HG03460 (cell line): ENCODE results near the gene SLC22A13.
"Not testable (repeated sequence)": the region's sequence is repeated elsewhere in the genome, so short reads cannot be mapped to it uniquely, and the experiment has no call there.

Source experiments
- ATAC-seq: cut with Tn5 transposase; IDR thresholded peaks from one replicate; pipeline ENCODE4 v1.9.1; 2021; ENCODE audit not compliant: unreplicated experiment

Gene SLC22A13, protein sequence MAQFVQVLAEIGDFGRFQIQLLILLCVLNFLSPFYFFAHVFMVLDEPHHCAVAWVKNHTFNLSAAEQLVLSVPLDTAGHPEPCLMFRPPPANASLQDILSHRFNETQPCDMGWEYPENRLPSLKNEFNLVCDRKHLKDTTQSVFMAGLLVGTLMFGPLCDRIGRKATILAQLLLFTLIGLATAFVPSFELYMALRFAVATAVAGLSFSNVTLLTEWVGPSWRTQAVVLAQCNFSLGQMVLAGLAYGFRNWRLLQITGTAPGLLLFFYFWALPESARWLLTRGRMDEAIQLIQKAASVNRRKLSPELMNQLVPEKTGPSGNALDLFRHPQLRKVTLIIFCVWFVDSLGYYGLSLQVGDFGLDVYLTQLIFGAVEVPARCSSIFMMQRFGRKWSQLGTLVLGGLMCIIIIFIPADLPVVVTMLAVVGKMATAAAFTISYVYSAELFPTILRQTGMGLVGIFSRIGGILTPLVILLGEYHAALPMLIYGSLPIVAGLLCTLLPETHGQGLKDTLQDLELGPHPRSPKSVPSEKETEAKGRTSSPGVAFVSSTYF

DNA sequence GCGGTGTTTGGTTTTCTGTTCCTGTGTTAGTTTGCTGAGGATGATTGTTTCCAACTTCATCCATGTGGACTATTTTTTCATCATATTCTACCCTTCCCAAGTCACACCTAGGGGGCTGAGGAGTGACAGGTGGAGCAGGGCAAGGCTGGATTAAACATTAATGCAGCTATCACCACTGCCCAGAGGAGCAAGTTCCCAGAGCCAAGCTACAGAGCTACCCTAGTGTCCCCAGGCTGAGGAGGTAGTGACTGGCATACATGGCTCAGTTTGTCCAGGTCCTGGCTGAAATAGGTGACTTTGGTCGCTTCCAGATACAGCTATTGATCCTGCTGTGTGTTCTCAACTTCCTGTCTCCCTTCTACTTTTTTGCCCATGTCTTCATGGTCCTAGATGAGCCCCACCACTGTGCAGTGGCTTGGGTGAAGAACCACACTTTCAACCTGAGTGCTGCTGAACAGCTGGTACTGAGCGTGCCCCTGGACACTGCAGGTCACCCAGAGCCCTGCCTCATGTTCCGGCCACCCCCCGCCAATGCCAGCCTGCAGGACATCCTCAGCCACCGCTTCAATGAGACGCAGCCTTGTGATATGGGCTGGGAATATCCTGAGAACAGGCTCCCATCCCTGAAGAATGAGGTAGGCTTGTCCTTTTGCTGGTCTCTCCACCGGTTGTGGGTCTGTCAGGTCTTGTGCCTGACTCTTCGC, at the start of gene SLC22A13:
TSS of gene SLC22A13 (plus strand) at position 209 of the 704 bp plus-strand sequence. CDS start at position 258, 49 bp downstream.
- no peak for ATAC-seq

DNA sequence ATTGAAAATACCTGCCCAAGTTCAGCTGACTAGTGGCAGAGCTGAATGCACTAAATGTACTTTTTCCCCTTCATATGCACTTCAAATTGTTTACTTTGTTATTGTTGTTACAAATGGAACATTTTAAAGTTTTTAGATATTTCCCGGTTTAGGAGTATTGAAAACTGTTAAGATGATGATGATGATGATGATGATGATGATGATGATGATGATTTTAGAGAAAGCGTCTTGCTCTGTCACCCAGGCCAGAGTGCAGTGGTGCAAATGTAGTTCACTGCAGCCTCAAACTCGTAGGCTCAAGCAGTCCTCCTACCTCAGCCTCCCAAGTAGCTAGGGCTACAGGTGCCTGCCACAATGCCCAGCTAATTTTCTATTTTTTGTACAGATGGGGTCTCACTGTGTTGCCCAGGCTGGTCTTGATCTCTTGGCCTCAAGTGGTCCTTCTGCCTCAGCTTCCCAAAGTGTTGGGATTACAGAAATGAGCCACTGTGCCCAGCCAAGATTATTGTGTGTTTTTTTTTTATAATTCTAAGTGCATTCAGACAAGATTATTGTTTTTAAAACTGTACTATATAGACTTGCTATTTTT, 45.9 kb upstream of the SLC22A13 start:
- ATAC-seq: no peak

DNA sequence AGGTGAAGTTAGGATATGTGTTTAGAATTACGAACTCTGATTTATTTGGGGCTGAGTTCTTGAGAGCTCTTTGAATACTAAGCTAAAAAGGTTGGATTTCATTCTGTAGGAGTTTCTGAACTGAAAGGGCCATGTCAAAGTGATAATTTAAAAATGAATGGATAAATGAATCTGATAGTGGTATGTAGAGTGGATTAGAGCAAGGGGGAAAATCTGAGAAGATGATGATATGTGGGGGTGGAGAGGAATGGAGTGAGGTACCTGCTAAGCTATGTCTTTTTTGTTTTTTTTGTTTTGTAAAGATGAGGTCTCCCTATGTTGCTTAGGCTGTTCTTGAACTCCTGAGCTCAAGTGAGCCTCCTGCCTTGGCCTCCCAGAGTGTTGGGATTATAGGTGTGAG, 44.6 kb upstream of the SLC22A13 start:
- ATAC-seq: no peak

DNA sequence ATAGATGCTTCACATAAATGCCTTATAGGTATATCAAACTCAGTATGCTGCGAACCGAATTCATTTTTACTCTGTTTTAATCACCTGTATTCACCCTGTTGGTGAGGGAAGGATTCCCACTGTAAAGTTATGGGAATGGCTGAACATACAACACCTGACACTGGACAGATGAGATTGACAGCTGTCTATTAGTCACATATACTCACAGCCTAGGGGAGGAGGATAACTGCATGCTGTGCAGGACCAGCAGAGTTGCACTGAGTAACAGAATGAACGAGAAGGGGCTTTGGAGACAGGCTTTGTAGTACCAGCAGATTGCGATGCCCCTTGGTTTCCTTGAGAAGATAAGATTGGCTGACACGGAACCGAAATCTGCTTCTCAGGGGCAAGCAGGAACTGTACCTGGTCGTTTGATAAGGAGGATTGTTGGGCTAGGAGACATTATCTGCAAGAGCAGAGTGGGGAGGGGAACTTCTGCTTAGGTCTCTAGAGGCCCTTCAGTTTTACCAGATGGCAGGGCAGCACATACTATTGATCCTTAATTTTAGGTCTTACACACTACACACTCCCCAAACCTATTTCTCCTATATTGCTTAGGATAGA, 43.5 kb upstream of the SLC22A13 start:
- no peak for ATAC-seq

DNA sequence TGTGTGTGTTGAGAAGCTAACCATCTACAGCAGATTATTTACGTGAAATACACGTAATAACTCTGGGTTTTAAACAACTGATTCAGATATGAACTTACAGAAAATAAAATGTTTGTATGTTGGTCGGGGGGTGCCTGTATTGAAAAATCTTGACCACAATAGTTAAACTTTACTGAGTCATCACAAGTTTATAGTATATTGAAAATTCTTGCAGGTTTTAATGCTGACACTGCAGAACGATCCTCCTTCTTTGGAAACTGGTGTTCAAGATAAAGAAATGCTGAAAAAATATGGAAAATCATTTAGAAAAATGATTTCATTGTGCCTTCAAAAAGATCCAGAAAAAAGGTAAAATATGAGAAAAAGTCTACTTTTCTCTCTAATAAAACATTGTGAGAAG, 41.3 kb upstream of the SLC22A13 start:
- no peak for ATAC-seq

DNA sequence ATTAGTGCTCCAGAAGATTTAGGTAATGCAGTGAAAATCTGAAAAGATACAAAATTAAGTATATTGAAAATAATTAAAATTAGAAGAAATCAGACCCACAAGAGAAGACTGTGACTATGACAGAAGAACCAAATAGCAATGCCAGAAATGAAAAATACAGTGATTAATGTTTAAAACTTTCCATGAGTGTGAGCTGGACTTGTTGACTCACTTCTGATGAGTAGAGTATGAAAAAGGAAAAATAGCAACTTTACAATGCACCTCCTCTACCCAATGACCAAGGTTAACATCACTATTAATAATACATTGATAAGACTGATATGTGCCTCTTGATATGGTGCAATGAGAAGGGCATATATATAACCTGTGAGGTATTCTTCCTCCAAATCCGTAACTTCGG, 39.3 kb upstream of the SLC22A13 start:
- ATAC-seq: no peak

DNA sequence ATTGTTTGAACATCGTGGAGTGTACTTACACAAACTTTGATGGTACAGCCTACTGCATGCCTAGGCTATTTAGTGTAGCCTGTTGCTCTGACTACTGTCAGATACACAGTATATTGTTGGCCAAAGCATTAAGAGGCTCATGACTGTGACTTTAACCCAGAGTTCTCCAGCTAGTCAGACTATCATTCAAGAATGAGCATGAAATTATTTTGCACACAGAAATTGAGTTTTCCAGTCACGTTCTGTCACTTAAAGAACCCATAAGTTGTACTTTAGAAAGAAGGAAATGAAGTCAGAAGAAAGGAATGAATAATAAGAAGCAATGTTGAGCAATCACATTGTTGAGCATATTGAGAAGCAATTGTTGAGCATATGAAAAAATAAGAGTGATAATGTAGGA, 37.6 kb upstream of the SLC22A13 start:
- no peak for ATAC-seq

DNA sequence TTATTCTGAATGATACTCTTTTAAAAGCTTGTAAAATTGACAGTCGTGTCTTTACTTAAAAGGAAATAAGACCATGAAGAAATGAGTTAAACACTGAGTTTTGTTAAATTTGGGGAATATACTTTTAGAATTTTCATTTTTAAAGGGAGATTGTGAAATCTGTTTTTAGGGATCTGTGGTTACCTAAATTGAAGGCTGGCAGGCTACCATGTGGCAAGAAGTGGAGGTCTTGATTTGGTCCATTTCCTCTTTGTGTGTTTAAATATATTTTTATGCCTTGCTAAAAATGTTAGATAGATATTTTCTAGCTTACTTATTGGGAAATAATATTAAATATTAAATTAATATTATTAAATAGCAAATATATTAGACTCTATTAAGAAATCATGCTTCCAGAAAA, 36.6 kb upstream of the SLC22A13 start:
- no peak for ATAC-seq

DNA sequence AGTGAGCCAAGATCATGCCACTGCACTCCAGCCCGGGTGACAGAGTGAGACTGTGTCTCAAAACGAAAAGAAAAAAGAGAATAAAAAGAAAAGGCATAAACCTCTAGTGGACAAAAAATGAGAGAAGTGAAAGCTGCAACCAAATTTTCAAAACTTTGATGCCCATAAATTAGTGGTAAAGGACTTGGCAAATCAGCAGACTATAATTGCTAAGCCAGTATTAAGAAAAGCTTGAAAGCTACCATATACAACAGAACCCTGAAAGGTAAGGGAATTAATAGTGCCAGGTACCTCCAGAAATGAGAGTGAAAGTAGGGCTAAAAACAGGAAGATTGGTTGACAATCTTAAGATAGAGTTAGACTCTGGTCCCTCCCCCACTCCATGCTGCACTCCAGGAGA, 32.9 kb upstream of the SLC22A13 start:
- ATAC-seq: no peak

DNA sequence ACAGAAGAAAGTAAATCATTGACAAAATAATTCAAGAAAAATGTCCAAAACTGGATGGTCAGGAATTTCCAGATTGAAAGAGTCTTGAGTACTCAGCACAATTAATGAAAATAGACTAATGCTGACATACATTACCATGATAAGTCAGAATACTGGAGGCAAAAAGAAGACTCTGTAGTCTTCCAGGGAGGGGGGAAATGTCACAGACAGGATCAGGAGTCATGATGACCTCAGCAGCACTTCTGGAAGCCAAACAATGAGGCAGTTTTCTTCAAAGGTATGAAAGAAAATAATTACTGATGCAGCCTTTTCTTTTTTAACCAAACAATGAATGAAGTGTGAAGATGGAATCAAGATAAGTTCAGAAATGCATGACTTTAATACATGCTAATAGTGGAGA, 30.1 kb upstream of the SLC22A13 start:
- no peak for ATAC-seq

DNA sequence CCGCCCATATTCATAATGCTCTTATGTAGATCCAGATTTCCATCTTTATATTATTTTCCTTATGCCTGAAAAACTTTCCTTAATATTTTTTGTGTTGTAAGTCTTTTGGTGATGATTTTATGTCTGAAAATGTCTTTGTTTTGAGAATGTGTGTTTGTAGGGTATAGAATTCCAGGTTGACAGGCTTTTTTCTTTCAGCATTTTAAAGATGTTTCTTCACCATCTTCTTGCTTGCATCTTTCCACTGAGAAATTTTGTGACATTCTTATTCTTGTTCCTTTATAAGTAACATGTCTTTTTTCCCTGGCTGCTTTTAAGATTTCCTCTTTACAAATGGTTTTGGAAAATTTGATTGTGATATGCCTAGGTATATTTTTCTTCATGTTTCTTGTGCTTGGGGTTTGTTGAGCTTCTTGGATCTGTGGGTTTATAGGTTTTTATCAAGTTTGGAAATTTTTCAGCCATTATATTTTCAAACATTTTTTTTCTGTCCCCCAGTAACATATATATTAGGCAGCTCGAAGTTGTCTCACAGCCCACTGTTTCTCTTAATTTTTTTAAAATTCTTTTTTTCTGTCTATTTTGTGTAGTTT, 27.1 kb upstream of the SLC22A13 start:
- no peak for ATAC-seq

DNA sequence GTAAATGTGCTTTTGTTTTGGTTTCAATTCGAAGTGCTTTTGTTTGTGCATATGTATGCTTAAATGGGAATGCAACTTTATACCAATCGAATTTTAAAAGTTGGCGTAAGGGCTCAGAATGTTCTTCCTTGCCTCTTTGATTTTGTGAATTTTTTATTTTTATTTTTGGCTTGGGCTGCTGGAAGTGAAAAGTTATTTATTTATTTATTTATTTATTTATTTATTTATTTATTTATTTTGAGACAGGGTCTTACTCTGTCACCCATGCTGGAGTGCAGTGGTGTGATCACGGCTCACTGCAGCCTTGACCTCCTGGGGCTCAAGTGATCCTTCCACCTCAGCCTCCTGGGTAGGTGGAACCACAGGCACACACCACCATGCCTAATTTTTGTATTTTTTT, 22.8 kb upstream of the SLC22A13 start:
- not testable (repeated sequence) for ATAC-seq

DNA sequence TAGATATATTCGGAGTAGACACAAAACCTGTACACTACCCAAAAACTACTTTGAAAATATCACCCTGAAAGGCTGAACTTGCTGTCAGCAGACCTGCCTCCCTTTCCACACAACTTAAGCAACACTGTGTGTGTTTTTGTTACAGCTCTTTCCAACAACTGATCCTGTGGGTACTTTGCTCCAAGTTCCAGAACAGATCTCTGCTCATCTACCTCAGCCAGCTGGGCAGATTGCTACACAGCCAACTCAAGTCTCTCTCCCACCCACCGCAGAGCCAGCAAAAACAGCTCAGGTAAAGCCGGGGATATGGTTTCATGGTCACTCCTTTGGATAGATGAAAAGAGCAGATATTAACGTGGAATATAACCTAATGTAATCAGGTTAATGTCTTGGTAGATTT, 19.7 kb upstream of the SLC22A13 start:
- ATAC-seq: no peak

DNA sequence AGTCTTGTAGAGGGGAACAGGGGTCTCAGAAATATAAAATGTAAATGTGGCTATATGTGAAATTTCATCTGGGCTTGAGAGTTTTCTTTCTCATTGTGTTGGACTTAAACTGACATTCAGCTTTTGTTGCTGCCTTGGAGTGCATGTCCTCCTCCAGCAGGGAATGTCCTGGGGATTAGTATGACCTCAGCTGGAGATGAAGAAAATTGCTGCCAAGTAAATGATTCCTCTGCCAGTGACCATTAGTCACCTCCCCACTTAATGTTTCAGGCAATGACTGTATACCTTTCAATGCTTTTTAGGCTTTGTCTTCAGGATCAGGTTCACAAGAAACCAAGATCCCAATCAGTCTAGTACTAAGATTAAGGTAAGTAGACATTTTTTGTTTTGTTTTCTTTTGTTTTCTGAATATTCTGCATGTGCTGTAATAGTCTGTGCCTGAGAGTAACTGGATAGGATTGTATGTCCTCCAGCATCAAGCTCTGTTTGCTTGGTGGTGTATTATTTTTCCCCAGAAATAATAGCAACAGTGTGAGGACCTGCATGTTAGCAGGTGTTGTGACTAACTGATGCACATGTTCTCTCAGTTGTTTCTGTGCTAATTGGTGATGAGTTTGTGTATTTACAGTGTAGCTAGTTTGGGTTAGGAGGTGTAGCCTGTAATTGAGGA, 18.1 kb upstream of the SLC22A13 start:
- no peak for ATAC-seq

DNA sequence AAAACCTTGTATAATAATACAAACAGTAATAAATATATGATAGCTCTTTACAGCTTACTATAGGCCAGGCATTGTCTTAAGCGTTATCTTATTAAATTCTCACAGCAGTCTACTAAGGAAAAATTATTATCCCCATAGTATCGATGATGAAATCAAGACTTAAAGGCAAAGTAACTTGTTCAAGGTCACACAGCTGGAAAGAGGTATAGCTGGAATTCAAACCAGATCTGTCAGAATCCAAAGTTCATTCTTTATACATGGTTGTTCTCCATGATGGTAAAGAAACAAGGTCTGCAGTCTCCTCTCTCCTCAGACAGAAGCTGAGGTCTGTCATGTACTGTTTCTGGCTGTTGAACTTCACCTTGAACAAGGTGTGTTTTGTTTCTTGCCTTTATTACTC, 15.4 kb upstream of the SLC22A13 start:
- ATAC-seq: no peak

DNA sequence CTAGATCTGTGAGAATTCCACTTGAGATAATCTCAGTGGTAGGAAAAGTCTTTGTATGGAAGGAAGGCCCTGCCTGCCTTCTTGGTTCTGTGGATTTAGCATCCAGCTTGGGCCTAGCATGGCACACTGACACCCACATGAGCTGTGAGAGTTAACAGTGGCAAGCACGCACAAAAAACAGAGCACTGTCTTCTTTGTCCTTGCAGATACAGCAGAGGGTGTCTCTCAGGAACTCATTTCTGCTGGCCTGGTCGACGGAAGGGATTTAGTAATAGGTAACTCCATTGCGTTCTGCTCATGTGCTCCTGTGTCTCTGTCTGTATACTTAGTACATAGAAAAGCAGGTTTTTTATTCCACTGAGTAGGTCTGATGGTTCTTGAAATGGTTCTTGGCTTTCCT, 14.4 kb upstream of the SLC22A13 start:
- no peak for ATAC-seq

DNA sequence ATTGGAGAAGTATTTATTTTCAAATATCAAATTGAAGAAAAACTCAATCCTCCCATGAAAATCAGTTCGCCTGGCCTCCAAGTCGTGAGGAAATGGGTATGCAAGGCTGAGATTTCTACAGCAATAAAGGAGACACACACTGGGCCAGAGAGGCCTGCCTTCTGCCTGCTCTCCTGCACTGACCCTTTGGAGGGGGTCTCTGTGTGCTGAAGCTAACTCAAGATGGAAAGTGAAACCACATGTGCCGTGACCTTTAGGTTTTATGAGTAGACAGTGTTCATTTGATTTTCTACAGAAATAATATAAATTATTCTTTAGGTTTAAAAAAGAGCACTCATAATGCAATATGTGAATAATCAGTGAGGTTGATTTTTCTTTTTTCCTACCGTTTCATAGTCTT, 11.9 kb upstream of the SLC22A13 start:
- no peak for ATAC-seq

DNA sequence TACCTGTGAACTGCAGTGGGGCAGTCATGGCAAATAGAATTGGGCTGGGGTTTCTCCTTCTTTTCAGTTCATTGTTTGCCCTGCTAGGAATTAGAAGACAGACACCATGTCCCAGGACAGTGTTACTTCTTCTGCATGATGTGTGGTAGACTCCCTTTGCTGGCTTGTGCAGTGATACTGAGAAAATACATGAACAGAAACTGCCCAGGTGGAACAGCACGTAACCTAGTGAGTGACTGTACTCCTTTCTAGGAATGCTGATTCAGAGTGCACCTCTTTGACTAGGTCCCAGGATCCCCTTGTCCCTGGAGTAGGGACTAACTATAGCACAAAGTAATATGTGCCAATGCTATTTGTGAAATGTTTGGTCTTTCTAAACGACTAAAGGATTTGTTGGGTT, 10.7 kb upstream of the SLC22A13 start:
- no peak for ATAC-seq

DNA sequence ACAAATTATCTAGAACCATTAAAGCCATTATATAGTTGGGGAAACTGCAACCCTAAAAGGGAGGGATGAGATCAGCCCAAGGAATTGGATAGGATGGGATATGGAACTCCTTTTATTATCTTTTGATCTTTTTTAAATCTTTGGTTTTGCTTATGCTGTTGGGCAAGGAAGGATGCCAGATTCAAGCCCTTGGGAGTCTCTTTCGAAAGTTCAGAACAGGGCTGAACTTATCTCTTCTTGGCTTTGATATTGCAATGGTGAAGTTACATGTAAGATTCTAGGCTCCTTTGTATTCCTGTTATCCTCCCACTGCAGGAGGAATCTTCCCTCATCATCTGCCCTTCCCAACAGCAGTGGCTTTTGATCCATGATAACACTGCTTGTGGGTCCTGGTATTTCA, 10.0 kb upstream of the SLC22A13 start:
- no peak for ATAC-seq

DNA sequence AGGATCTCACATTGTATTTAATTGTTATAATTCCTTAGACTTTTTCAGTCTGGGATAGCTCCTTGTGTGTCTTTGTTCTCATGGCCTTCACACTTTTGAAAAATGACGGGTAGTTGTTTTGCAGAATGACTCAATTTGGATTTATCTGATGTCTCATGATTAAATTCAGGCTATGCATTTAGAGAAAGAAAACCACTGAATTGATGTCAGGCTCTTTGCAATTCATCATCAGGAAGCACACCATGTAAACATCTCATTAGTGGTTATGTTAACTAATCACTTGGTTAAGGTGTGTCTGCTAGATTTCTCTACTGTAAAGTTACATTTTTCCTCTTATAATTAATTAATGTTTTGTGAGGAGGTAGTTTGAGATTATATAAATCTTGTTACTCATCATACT, 8.0 kb upstream of the SLC22A13 start:
- no peak for ATAC-seq

DNA sequence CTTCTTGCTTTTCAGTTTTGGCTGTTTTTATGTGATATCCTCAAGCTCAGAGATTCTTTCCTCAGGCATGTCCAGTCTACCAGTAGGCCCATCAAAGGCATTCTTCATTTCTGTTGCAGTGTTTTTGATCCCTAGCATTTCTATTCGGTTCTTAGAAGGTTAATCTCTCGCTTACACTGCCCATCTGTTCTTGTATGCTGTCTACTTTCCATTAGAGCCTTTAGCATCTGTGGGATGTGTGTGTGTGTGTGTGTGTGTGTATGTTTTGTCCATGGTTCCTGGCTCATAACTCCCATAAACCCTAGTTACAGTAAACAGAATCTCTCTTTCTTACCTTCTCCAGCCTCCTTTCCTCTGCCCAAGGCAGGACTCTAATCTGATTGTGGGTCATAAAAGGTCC, 5.1 kb upstream of the SLC22A13 start:
- no peak for ATAC-seq
